Nephron progenitor cell (in vitro differentiated cells): ENCODE data around the gene CCNJL.

Experiments used
- DNase-seq: peaks from one replicate; pipeline ENCODE4 v3.0.0; 2021
- H3K27ac Mint-ChIP-seq: 2 replicates; pipeline ENCODE4 v1.8.0; 2021; ENCODE audit warnings: mild to moderate bottlenecking, moderate library complexity, mixed read lengths
- H3K27me3 Mint-ChIP-seq: 2 replicates; pipeline ENCODE4 v1.8.0; 2021; ENCODE audit warnings: mild to moderate bottlenecking, low read depth, mixed read lengths; ENCODE audit not compliant: poor library complexity
- H3K36me3 Mint-ChIP-seq: 2 replicates; pipeline ENCODE4 v1.8.0; 2021; ENCODE audit warnings: low read depth, mixed read lengths
- H3K4me1 Mint-ChIP-seq: 2 replicates; pipeline ENCODE4 v1.8.0; 2021; ENCODE audit warnings: mixed read lengths
- H3K4me3 Mint-ChIP-seq: 2 replicates; pipeline ENCODE4 v1.8.0; 2021; ENCODE audit warnings: mild to moderate bottlenecking, moderate library complexity, mixed read lengths
- H3K9me3 Mint-ChIP-seq: 2 replicates; pipeline ENCODE4 v1.8.0; 2021; ENCODE audit warnings: mild to moderate bottlenecking, moderate library complexity, mixed read lengths
- TF ChIP-seq, protein P1 (sequence below): fragments of 200-600 bp; sonication (generic); IDR thresholded peaks from 2 replicates; pipeline ENCODE4 v1.5.0; 2021; ENCODE audit warnings: antibody characterized with exemption

Gene CCNJL

DNA sequence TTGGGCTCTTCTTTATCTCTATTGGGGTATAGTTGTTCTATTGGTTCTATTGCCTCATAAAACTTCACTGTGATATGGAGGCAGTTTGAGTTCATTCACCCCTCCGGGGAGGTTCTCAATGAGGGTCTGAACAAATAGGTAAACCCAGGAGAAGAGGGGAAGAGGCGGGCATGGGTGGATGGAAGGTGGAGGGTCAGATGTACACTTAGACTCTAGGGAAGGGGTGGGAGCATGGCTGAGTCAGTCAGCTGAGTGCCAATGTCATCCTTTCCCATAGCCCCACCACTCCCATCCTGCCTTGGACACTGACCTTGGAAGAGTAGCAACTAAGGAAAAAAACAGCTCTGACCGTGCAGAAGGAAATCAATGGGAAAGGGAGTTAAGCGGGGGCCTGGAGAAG is 93.0 kb downstream of the CCNJL start:
- Mint-ChIP-seq H3K27ac (no peak overlapping the region), H3K4me3 (no peak overlapping the region), H3K36me3 (no peaks in the 10 kb centered on the region), H3K4me1 (no peaks in the 10 kb centered on the region), H3K27me3 (peaks cover 20% of the 10 kb centered on the region), H3K9me3 (no peaks in the 10 kb centered on the region)
- no peak for DNase-seq
- TF ChIP-seq, protein P1, sequence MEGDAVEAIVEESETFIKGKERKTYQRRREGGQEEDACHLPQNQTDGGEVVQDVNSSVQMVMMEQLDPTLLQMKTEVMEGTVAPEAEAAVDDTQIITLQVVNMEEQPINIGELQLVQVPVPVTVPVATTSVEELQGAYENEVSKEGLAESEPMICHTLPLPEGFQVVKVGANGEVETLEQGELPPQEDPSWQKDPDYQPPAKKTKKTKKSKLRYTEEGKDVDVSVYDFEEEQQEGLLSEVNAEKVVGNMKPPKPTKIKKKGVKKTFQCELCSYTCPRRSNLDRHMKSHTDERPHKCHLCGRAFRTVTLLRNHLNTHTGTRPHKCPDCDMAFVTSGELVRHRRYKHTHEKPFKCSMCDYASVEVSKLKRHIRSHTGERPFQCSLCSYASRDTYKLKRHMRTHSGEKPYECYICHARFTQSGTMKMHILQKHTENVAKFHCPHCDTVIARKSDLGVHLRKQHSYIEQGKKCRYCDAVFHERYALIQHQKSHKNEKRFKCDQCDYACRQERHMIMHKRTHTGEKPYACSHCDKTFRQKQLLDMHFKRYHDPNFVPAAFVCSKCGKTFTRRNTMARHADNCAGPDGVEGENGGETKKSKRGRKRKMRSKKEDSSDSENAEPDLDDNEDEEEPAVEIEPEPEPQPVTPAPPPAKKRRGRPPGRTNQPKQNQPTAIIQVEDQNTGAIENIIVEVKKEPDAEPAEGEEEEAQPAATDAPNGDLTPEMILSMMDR = no peak

DNA sequence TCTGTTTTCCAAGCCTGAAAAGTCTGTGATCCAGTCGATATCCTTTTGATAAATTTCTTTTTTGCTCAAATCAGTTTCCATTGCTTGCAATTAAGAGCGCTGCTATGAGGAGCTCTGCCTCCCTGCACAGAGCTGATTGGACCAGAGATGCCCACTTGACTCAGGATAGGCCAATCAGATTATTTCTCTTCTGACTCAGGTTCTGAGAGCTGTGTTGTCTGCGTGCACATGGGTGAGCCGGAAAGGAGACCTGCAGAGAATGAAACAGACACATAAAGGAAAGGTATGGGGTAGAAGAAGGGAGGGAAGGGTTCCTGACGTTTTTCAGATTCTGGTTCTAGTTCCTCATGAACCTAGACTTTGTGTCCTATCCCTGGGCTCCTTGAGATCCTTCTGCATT is 98.8 kb downstream of the CCNJL start:
- Mint-ChIP-seq H3K4me1 (peaks cover 14% of the 10 kb centered on the region), H3K27ac (no peak overlapping the region), H3K36me3 (no peaks in the 10 kb centered on the region), H3K27me3 (peaks cover 23% of the 10 kb centered on the region), H3K4me3 (no peak overlapping the region), H3K9me3 (no peaks in the 10 kb centered on the region)
- TF ChIP-seq, protein P1 = no peak
- no peak for DNase-seq

DNA sequence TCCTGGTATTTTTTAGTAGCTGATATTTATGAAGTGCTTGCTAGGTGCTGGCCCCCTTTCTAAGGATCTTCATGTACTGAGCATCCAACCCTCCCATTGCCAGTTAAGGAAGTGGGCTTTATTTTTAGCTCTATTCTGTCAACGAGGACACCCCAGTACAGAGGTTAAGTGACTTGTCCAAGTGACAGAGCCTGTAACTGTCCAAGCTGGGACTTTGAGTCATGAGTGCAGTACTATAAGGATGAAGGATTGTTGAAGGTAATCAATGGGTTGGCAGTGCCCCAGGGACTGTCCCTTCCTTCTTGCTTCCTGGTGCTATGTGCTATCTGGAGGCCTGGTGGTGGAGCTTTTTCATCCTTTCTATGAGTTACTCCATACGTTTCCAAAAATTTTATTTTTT is 101.0 kb downstream of the CCNJL start:
- Mint-ChIP-seq H3K36me3 (no peaks in the 10 kb centered on the region), H3K4me3 (no peak overlapping the region), H3K4me1 (peaks cover 14% of the 10 kb centered on the region), H3K27me3 (peaks cover 17% of the 10 kb centered on the region), H3K27ac (no peak overlapping the region), H3K9me3 (no peaks in the 10 kb centered on the region)
- DNase-seq = no peak
- TF ChIP-seq, protein P1 = no peak

DNA sequence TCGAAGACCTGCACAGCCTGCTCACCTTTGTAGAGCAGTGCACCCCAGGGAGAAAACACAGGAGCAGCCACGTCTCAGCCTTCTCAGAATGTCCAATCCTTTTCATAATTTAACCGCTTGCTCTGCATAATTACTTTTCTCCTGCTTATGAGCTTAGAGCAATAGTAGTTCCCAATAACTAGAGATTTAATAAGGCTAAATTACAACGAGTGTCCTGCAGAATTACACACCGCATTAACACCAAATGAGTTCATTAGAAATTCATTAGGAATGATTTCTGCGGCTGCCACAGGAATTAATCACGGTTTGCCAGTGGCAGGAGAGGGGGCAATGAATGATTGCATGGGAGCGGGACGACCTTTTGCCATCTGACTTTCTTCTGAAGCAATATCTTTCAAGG is 101.8 kb downstream of the CCNJL start:
- Mint-ChIP-seq H3K27me3 (peaks cover 17% of the 10 kb centered on the region), H3K4me1 (peaks cover 19% of the 10 kb centered on the region), H3K9me3 (no peaks in the 10 kb centered on the region), H3K36me3 (no peaks in the 10 kb centered on the region), H3K4me3 (no peak overlapping the region), H3K27ac (peak overlapping the region; percentile 66)
- TF ChIP-seq, protein P1 = no peak
- DNase-seq = no peak

DNA sequence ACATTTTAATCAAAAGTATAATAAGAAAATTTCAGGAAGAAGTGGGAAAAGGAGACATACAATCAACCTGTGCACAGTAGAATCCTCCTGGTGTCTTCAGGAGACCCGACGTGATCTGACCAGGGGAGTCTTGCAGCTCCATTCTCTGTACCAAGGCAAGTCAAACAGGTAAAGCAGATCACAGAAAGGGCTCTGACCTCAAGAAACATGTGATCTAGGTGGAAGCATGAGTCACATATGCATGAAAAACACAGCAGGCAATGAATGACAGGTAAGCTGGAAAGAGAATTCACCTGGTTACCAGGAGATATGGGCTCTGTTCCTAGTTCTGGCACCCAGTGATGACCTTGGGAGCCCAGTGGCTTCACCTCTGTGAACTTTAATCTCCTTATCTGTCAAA is 102.4 kb downstream of the CCNJL start:
- Mint-ChIP-seq H3K4me3 (no peak overlapping the region), H3K36me3 (no peaks in the 10 kb centered on the region), H3K9me3 (no peaks in the 10 kb centered on the region), H3K4me1 (peaks cover 24% of the 10 kb centered on the region), H3K27me3 (peaks cover 17% of the 10 kb centered on the region), H3K27ac (no peak overlapping the region)
- TF ChIP-seq, protein P1 = no peak
- DNase-seq = no peak

DNA sequence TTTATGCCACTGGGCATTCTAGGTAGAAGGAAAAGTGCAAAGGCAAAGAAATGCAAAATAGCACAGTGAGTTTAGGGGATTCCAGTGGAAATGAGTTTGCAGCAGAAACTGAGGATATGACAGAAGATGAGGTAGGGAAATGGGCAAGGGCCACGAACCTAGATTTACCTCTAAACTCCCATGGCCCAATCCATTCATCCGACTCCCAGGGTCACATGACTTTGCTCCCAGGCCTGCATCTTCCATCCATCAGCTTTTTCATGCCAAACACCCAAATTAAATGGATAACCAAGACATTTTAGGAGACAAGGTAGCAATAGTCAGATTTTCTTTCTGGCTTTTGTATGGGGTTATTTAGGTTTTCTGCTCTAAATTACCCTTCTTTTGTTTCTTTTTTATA is 105.3 kb downstream of the CCNJL start:
- peak overlapping the region; percentile 13 for H3K27ac Mint-ChIP-seq
- TF ChIP-seq, protein P1 = no peak
- H3K36me3 Mint-ChIP-seq = no peaks in the 10 kb centered on the region
- H3K27me3 Mint-ChIP-seq = peaks cover 20% of the 10 kb centered on the region
- H3K4me3 Mint-ChIP-seq = no peak overlapping the region
- DNase-seq = no peak
- H3K4me1 Mint-ChIP-seq = peaks cover 24% of the 10 kb centered on the region
- H3K9me3 Mint-ChIP-seq = no peaks in the 10 kb centered on the region
